ENCODE results near the gene CFTR.

CFTR gene

GRCh38 chr7:117493460-117493859 is 13.6 kb downstream of the CFTR start:
- no peak for TF ChIP-seq SIN3A (IDR thresholded peaks at IDR 0.05; ENCODE audit: borderline replicate concordance, insufficient read depth, low read length)
- no peak for TF ChIP-seq POLR2AphosphoS5 (IDR thresholded peaks at IDR 0.05; ENCODE audit: low read depth, low read length)

GRCh38 chr7:117495308-117495707 is 15.5 kb downstream of the CFTR start:
- no peak for TF ChIP-seq TAF1 (IDR thresholded peaks at IDR 0.05; ENCODE audit: borderline replicate concordance, insufficient read depth, low read length)
- TF ChIP-seq POLR2AphosphoS5 (IDR thresholded peaks at IDR 0.05; ENCODE audit: low read depth, low read length), result no peak
- TF ChIP-seq SIN3A (IDR thresholded peaks at IDR 0.05; ENCODE audit: borderline replicate concordance, insufficient read depth, low read length), result no peak
- TF ChIP-seq FOXP2 (optimal IDR thresholded peaks at IDR 0.05; ENCODE audit: borderline replicate concordance, extremely low read depth, extremely low read length, insufficient read depth), result no peak
- no peak for TF ChIP-seq REST (IDR thresholded peaks at IDR 0.05; ENCODE audit: insufficient read depth in 1 of 2, low read depth in 2 of 2, low read length in 2 of 2)

- TF ChIP-seq TAF1 (IDR thresholded peaks at IDR 0.05; ENCODE audit: borderline replicate concordance, insufficient read depth, low read length) (no peak), FOXP2 (optimal IDR thresholded peaks at IDR 0.05; ENCODE audit: borderline replicate concordance, extremely low read depth, extremely low read length, insufficient read depth) (no peak), REST (IDR thresholded peaks at IDR 0.05; ENCODE audit: insufficient read depth in 1 of 2, low read depth in 2 of 2, low read length in 2 of 2) (no peak), POLR2AphosphoS5 (IDR thresholded peaks at IDR 0.05; ENCODE audit: low read depth, low read length) (no peak), SIN3A (IDR thresholded peaks at IDR 0.05; ENCODE audit: borderline replicate concordance, insufficient read depth, low read length) (no peak)
These were observed 22.5 kb downstream of the CFTR start for GRCh38 chr7:117502331-117502730.

- TF ChIP-seq REST (IDR thresholded peaks at IDR 0.05; ENCODE audit: insufficient read depth in 1 of 2, low read depth in 2 of 2, low read length in 2 of 2) (no peak), TAF1 (IDR thresholded peaks at IDR 0.05; ENCODE audit: borderline replicate concordance, insufficient read depth, low read length) (no peak), POLR2AphosphoS5 (IDR thresholded peaks at IDR 0.05; ENCODE audit: low read depth, low read length) (no peak), FOXP2 (optimal IDR thresholded peaks at IDR 0.05; ENCODE audit: borderline replicate concordance, extremely low read depth, extremely low read length, insufficient read depth) (no peak), SIN3A (IDR thresholded peaks at IDR 0.05; ENCODE audit: borderline replicate concordance, insufficient read depth, low read length) (no peak)
These were observed 25.4 kb downstream of the CFTR start for GRCh38 chr7:117505238-117505637.

DNA sequence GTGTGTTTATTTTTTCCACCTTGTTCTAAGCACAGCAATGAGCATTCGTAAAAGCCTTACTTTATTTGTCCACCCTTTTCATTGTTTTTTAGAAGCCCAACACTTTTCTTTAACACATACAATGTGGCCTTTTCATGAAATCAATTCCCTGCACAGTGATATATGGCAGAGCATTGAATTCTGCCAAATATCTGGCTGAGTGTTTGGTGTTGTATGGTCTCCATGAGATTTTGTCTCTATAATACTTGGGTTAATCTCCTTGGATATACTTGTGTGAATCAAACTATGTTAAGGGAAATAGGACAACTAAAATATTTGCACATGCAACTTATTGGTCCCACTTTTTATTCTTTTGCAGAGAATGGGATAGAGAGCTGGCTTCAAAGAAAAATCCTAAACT is 28.9 kb downstream of the CFTR start:
- TF ChIP-seq POLR2AphosphoS5 (IDR thresholded peaks at IDR 0.05; ENCODE audit: low read depth, low read length) (no peak), SIN3A (IDR thresholded peaks at IDR 0.05; ENCODE audit: borderline replicate concordance, insufficient read depth, low read length) (no peak), TAF1 (IDR thresholded peaks at IDR 0.05; ENCODE audit: borderline replicate concordance, insufficient read depth, low read length) (no peak), REST (IDR thresholded peaks at IDR 0.05; ENCODE audit: insufficient read depth in 1 of 2, low read depth in 2 of 2, low read length in 2 of 2) (no peak), FOXP2 (optimal IDR thresholded peaks at IDR 0.05; ENCODE audit: borderline replicate concordance, extremely low read depth, extremely low read length, insufficient read depth) (no peak)
